A549 (cell line): ENCODE measurements around the gene NLRP4.

Experiments
- CHD2 ChIP-seq: fragments of 150-350 bp; IDR thresholded peaks from 2 replicates; pipeline ENCODE4 v1.6.1; 2014; ENCODE audit warnings: low read length; ENCODE audit not compliant: partially characterized antibody
- CTCF ChIP-seq: fragments of >200 bp; sonication (Bioruptor Twin); formaldehyde crosslinking; IDR thresholded peaks from 3 replicates; pipeline ENCODE4 v1.5.1; 2016
- ELK1 ChIP-seq: fragments of 150-350 bp; IDR thresholded peaks from 2 replicates; pipeline ENCODE4 v1.6.1; 2014; ENCODE audit warnings: low read depth, mild to moderate bottlenecking, low read length
- EP300 ChIP-seq, 2 experiments: fragments of >200 bp; sonication (Bioruptor Twin); formaldehyde crosslinking; IDR thresholded peaks; 2 replicates in 1 of 2; 3 replicates in 1 of 2; pipeline ENCODE4 v1.6.1; 2016 to 2017
- JUNB ChIP-seq: fragments of >200 bp; sonication (Bioruptor Twin); formaldehyde crosslinking; IDR thresholded peaks from 2 replicates; pipeline ENCODE4 v1.6.1; 2016
- PBX3 ChIP-seq: IDR thresholded peaks from 2 replicates; pipeline ENCODE4 v1.6.1; 2012
- POLR2A ChIP-seq: IDR thresholded peaks from 2 replicates; pipeline ENCODE4 v1.6.1; 2012; ENCODE audit warnings: mild to moderate bottlenecking, low read length
- RAD21 ChIP-seq, 2 experiments: fragments of >200 bp in 1 of 2; sonication (Bioruptor Twin) in 1 of 2; formaldehyde crosslinking in 1 of 2; IDR thresholded peaks in 1 of 2; conservative IDR thresholded peaks in 1 of 2; 2 replicates in 1 of 2; 3 replicates in 1 of 2; pipeline ENCODE4 v1.6.1; 2012 to 2018; ENCODE audit warnings: inconsistent platforms in 1 of 2
- RCOR1 ChIP-seq: fragments of 150-350 bp; IDR thresholded peaks from 2 replicates; pipeline ENCODE4 v1.6.1; 2014; ENCODE audit warnings: antibody characterized with exemption, low read length, low read depth
- ZC3H11A ChIP-seq: fragments of 450-650 bp; IDR thresholded peaks from 2 replicates; pipeline ENCODE4 v1.6.1; 2014; ENCODE audit warnings: antibody characterized with exemption, mild to moderate bottlenecking

- no peak for TF ChIP-seq CTCF
- TF ChIP-seq POLR2A, result no peak
- TF ChIP-seq PBX3, result no peak
- TF ChIP-seq EP300 (IDR thresholded peaks at IDR 0.05), result no peak
- no peak for TF ChIP-seq RAD21 (conservative IDR thresholded peaks at IDR 0.05 in 1 of 2, IDR thresholded peaks at IDR 0.05 in 1 of 2)
- no peak for TF ChIP-seq JUNB
- no peak for TF ChIP-seq RCOR1
- no peak for TF ChIP-seq ELK1
- TF ChIP-seq CHD2, result no peak
- no peak for TF ChIP-seq ZC3H11A
These were observed 41.3 kb upstream of the NLRP4 start for GRCh38 chr19:55795021-55795420.
